Heart left ventricle (tissue), 16 donors: ENCODE results near the gene RFPL4A. TPM values are rescaled to one million over a fixed set of nuclear protein-coding genes. Genes with fewer than 3 reads are reported as not detected.

Source experiments
- ATAC-seq, 4 donors: fragments of 200-7000 bp; cut with Tn5 transposase; one replicate each; pipeline ENCODE4 v1.9.1; 2020 to 2022; ENCODE audit warnings: moderate library complexity in 4 of 4, mild to moderate bottlenecking in 3 of 4, moderate number of reproducible peaks in 1 of 4
- DNase-seq, 5 donors: peaks; one replicate each; pipeline ENCODE4 v3.0.0-alpha.2; 2020
- H3K27ac ChIP-seq, 12 donors: fragments of 200-600 bp; sonication (generic) in 4 of 12; one replicate each; pipeline versions ENCODE4 v1.5.0 to v1.8.0; 2016 to 2022; ENCODE audit warnings: mild to moderate bottlenecking in 2 of 12
- H3K27me3 ChIP-seq, 9 donors: fragments of 200-600 bp; sonication (generic) in 2 of 9; one replicate each; pipeline versions ENCODE4 v1.5.1 to v1.8.0; 2016 to 2022; ENCODE audit warnings: mild to moderate bottlenecking in 3 of 9
- H3K36me3 ChIP-seq, 9 donors: fragments of 200-600 bp; sonication (generic) in 2 of 9; one replicate each; pipeline versions ENCODE4 v1.5.0 to v1.8.0; 2018 to 2022; ENCODE audit warnings: mild to moderate bottlenecking in 2 of 9
- H3K4me1 ChIP-seq, 12 donors: fragments of 200-600 bp; sonication (generic) in 4 of 12; one replicate each; pipeline versions ENCODE4 v1.5.0 to v1.8.0; 2016 to 2022; ENCODE audit warnings: mild to moderate bottlenecking in 3 of 12
- H3K4me3 ChIP-seq, 12 donors: fragments of 200-600 bp; sonication (generic) in 4 of 12; one replicate each; pipeline versions ENCODE4 v1.5.0 to v1.8.0; 2017 to 2022; ENCODE audit warnings: mild to moderate bottlenecking in 9 of 12, moderate library complexity in 4 of 12
- H3K9me3 ChIP-seq, 12 donors: fragments of 200-600 bp; sonication (generic) in 4 of 12; one replicate each; pipeline versions ENCODE4 v1.5.0 to v1.8.0; 2016 to 2022; ENCODE audit warnings: mild to moderate bottlenecking in 1 of 12
- CTCF ChIP-seq, 12 donors: fragments of 200-600 bp; sonication (generic) in 4 of 12; IDR thresholded peaks; one replicate each; pipeline versions ENCODE4 v1.5.0 to v1.8.0; 2018 to 2022; ENCODE audit warnings: antibody characterized with exemption in 12 of 12, mild to moderate bottlenecking in 5 of 12
- POLR2A ChIP-seq, 2 donors: fragments of 450-650 bp; IDR thresholded peaks; one replicate each; pipeline ENCODE4 v1.6.1; 2017; ENCODE audit warnings: antibody characterized with exemption in 2 of 2, mild to moderate bottlenecking in 2 of 2, moderate library complexity in 2 of 2
- WGBS, 4 donors: extraction: QIAGEN DNeasy Blood & Tissue Kit in 2 of 4; methylation state at CpG; one replicate each; pipeline versions ENCODE4 v1.1.5 to v1.1.7; 2013 to 2018; 5-methylcytosine and 5-hydroxymethylcytosine counted together
- intact Hi-C, 10 donors: fragments of 100-400 bp; cut with DNase I; formaldehyde crosslinking; loops; one replicate each; pipeline versions ENCODE4 v1.11.1 to v1.14.2; 2022
- polyA plus RNA-seq, 2 donors: library from polyadenylated mRNA; stranded (reverse); fragments of 200-250 nt; gene quantifications; one replicate each; pipeline ENCODE4 v1.2.3, GENCODE V29; 2013
- total RNA-seq, 9 donors: library from RNA; depleted of rRNA in 2 of 9; stranded (reverse); fragments of >200 nt in 2 of 9; fragmentation: NEBNext Ultra II Directional in 3 of 9; extraction: Animal tissue kit (Norgen Biotek cat#: 25700) in 3 of 9; gene quantifications; one replicate each; pipeline versions ENCODE4 v1.1.0 to v1.2.4, GENCODE V29; 2016 to 2023
- donor health status: ischemic (EF 13 %, LVEDD 7.1; RV severe dilation, severe dysfunction).
- donor health status: healthy with polysubstance abuse.
- donor health status: DM: no; HTN: yes; CAD: no.
- donor health status: DM: no; HTN: no; CAD: no.
- donor health status: ischemic (EF 25% LVEDD 6.9; RV normal size, moderate dysfunction).
- donor health status: ischemic (EF 25% LVEDD 5.7; RV mildly dilated, moderate dysfunction).
- donor health status: healthy.
- donor health status: DM: yes; HTN: yes; CAD: no.
- donor health status: ischemic (EF 35%, LVEDD 5.7; RV mildly dilated, moderate dysfunction).
- donor health status: nonischemic (EF 11% LVEDD 7.7; RV severe dilation, severe dysfunction).
- donor health status: DM: yes; HTN: yes; CAD: no.
- donor health status: PGD.
- donor health status: ischemic (EF 29% LVEDD 5.4; RV normal size, mild dysfunction).
- donor health status: nonischemic (EF 23%, LVEDD 6.1; RV moderate dilation, normal function).

Gene RFPL4A
- total and polyA plus RNA-seq, 11 donors = not detected

GRCh38 chr19:55781112-55781511, 22.2 kb downstream of the RFPL4A start:
- intact Hi-C loops = no loop called here
- WGBS, 4 donors = 70 to 85% (median 82%) methylated on average over 5 of the region's 5 CpGs

GRCh38 chr19:55795021-55795420, 36.1 kb downstream of the RFPL4A start:
- WGBS, 4 donors = 87 to 90% (median 88%) methylated on average over 11 of the region's 11 CpGs

More at GRCh38 chr19:55781112-55781511, 22.2 kb downstream of the RFPL4A start:
- TF ChIP-seq CTCF (IDR thresholded peaks at IDR 0.05) = no peak
- TF ChIP-seq POLR2A (IDR thresholded peaks at IDR 0.05) = no peak
- ATAC-seq = no peak
- DNase-seq = no peak
- Histone ChIP-seq H3K27me3 (peaks cover 0 to 24% (median 6%) of the 10 kb centered on the region in 9 donors), H3K4me3 (no peak overlapping the region), H3K27ac (no peak overlapping the region), H3K4me1 (no peaks in the 10 kb centered on the region), H3K36me3 (no peaks in the 10 kb centered on the region), H3K9me3 (no peaks in the 10 kb centered on the region)

GRCh38 chr19:55801416-55801815, 42.5 kb downstream of the RFPL4A start:
- no peaks in the 10 kb centered on the region for H3K4me1 ChIP-seq
- TF ChIP-seq POLR2A (IDR thresholded peaks at IDR 0.05) (no peak), CTCF (IDR thresholded peaks at IDR 0.05) (no peak)
- no peak overlapping the region for H3K27ac ChIP-seq
- intact Hi-C loops = no loop called here
- peaks cover 0 to 10% (median 0%) of the 10 kb centered on the region in 12 donors for H3K9me3 ChIP-seq
- H3K36me3 ChIP-seq = no peaks in the 10 kb centered on the region
- no peak for ATAC-seq
- no peak overlapping the region for H3K4me3 ChIP-seq
- H3K27me3 ChIP-seq = peaks cover 0 to 7% (median 0%) of the 10 kb centered on the region in 9 donors
- DNase-seq = no peak
- 63 to 69% (median 66%) methylated on average over 7 of the region's 7 CpGs for WGBS, 4 donors

More at GRCh38 chr19:55795021-55795420, 36.1 kb downstream of the RFPL4A start:
- no peaks in the 10 kb centered on the region for H3K36me3 ChIP-seq
- intact Hi-C loops = no loop called here
- no peak for ATAC-seq
- TF ChIP-seq CTCF (IDR thresholded peaks at IDR 0.05) = no peak
- TF ChIP-seq POLR2A (IDR thresholded peaks at IDR 0.05) = no peak
- no peak for DNase-seq
- H3K9me3 ChIP-seq = no peaks in the 10 kb centered on the region
- H3K27me3 ChIP-seq = peaks cover 0 to 20% (median 0%) of the 10 kb centered on the region in 9 donors
- no peak overlapping the region for H3K4me3 ChIP-seq
- H3K4me1 ChIP-seq = no peaks in the 10 kb centered on the region
- no peak overlapping the region for H3K27ac ChIP-seq

GRCh38 chr19:55802281-55802680, 43.4 kb downstream of the RFPL4A start:
- H3K4me3 ChIP-seq = no peak overlapping the region
- ATAC-seq = no peak
- intact Hi-C loops = no loop called here
- H3K36me3 ChIP-seq = no peaks in the 10 kb centered on the region
- no peaks in the 10 kb centered on the region for H3K4me1 ChIP-seq
- DNase-seq = no peak
- TF ChIP-seq POLR2A (IDR thresholded peaks at IDR 0.05) = no peak
- no peak for TF ChIP-seq CTCF (IDR thresholded peaks at IDR 0.05)
- no peak overlapping the region for H3K27ac ChIP-seq
- H3K27me3 ChIP-seq = peaks cover 0 to 7% (median 0%) of the 10 kb centered on the region in 9 donors
- peaks cover 0 to 10% (median 0%) of the 10 kb centered on the region in 12 donors for H3K9me3 ChIP-seq
- 77 to 87% (median 79%) methylated on average over 2 of the region's 2 CpGs for WGBS, 4 donors
